ENCODE results near the gene ITK.
A peak's percentile ranks its signal among the peaks of the same experiment; 100 is the strongest.

The ITK gene

GRCh38 chr5:157265714-157266285 is 85.2 kb downstream of the ITK start, which contains the start of gene CYFIP2:
Gene CYFIP2, plus strand, starts transcription at chr5:157266123. Its CDS starts 19,239 bp downstream, at chr5:157285362.
- Histone ChIP-seq H2AFZ (ENCODE audit: low read depth, low read length, severe bottlenecking) (peak within 1 kb of the TSS; percentile 43), H3K79me2 (ENCODE audit: insufficient read depth, low read length) (peaks cover 46% of the 10 kb centered on the region), H3K9ac (ENCODE audit: low read length) (peak within 1 kb of the TSS; percentile 89), H3K4me3 (ENCODE audit: insufficient read depth, low read length, poor library complexity, severe bottlenecking) (peak within 1 kb of the TSS; percentile 66), H3F3A (ENCODE audit: insufficient read depth) (peaks cover 34% of the 10 kb centered on the region), H3K4me2 (ENCODE audit: low read depth, low read length, poor library complexity, severe bottlenecking) (peak within 1 kb of the TSS; percentile 91), H3K9me3 (ENCODE audit: insufficient read depth, low read length) (no peaks in the 10 kb centered on the region), H3K36me3 (ENCODE audit: low read length) (no peaks in the 10 kb centered on the region), H3K9me2 (replicated peaks; ENCODE audit: insufficient read depth, low read length) (no peaks in the 10 kb centered on the region), H3K27me3 (ENCODE audit: low read length) (no peaks in the 10 kb centered on the region), H4K20me1 (ENCODE audit: low read depth, low read length) (no peaks in the 10 kb centered on the region), H3K27ac (ENCODE audit: low read depth, low read length) (peak within 1 kb of the TSS; percentile 98)
- TF ChIP-seq CTCF (IDR thresholded peaks at IDR 0.05; ENCODE audit: insufficient read depth, low read length, poor library complexity, severe bottlenecking): no peak
- no peak for TF ChIP-seq EZH2phosphoT487 (conservative IDR thresholded peaks at IDR 0.05; ENCODE audit: low read length)

GRCh38 chr5:157266286-157267007 is 85.8 kb downstream of the ITK start:
- TF ChIP-seq EZH2phosphoT487 (conservative IDR thresholded peaks at IDR 0.05; ENCODE audit: low read length): no peak
- no peak for TF ChIP-seq CTCF (IDR thresholded peaks at IDR 0.05; ENCODE audit: insufficient read depth, low read length, poor library complexity, severe bottlenecking)
- H3F3A ChIP-seq (ENCODE audit: insufficient read depth): peaks cover 40% of the 10 kb centered on the region
- peak overlapping the region; percentile 89 for H3K9ac ChIP-seq (ENCODE audit: low read length)
- no peaks in the 10 kb centered on the region for H3K9me2 ChIP-seq (replicated peaks; ENCODE audit: insufficient read depth, low read length)
- no peak overlapping the region for H2AFZ ChIP-seq (ENCODE audit: low read depth, low read length, severe bottlenecking)
- peaks cover 52% of the 10 kb centered on the region for H3K79me2 ChIP-seq (ENCODE audit: insufficient read depth, low read length)
- H4K20me1 ChIP-seq (ENCODE audit: low read depth, low read length): no peaks in the 10 kb centered on the region
- H3K4me2 ChIP-seq (ENCODE audit: low read depth, low read length, poor library complexity, severe bottlenecking): peak overlapping the region; percentile 91
- H3K36me3 ChIP-seq (ENCODE audit: low read length): 0 out of 2 replicates have a peak, but pooled peaks cover 3% of the 10 kb centered on the region
- peak overlapping the region; percentile 66 for H3K4me3 ChIP-seq (ENCODE audit: insufficient read depth, low read length, poor library complexity, severe bottlenecking)
- no peaks in the 10 kb centered on the region for H3K27me3 ChIP-seq (ENCODE audit: low read length)
- H3K9me3 ChIP-seq (ENCODE audit: insufficient read depth, low read length): no peaks in the 10 kb centered on the region
- H3K27ac ChIP-seq (ENCODE audit: low read depth, low read length): peak overlapping the region; percentile 98

GRCh38 chr5:157267025-157267424 is 86.4 kb downstream of the ITK start:
- H4K20me1 ChIP-seq (ENCODE audit: low read depth, low read length): no peaks in the 10 kb centered on the region
- no peak for TF ChIP-seq CTCF (IDR thresholded peaks at IDR 0.05; ENCODE audit: insufficient read depth, low read length, poor library complexity, severe bottlenecking)
- H3K9me3 ChIP-seq (ENCODE audit: insufficient read depth, low read length): no peaks in the 10 kb centered on the region
- H3K9me2 ChIP-seq (replicated peaks; ENCODE audit: insufficient read depth, low read length): no peaks in the 10 kb centered on the region
- peak overlapping the region; percentile 66 for H3K4me3 ChIP-seq (ENCODE audit: insufficient read depth, low read length, poor library complexity, severe bottlenecking)
- peak overlapping the region; percentile 91 for H3K4me2 ChIP-seq (ENCODE audit: low read depth, low read length, poor library complexity, severe bottlenecking)
- H2AFZ ChIP-seq (ENCODE audit: low read depth, low read length, severe bottlenecking): no peak overlapping the region
- peaks cover 54% of the 10 kb centered on the region for H3K79me2 ChIP-seq (ENCODE audit: insufficient read depth, low read length)
- H3K9ac ChIP-seq (ENCODE audit: low read length): peak overlapping the region; percentile 89
- H3F3A ChIP-seq (ENCODE audit: insufficient read depth): peaks cover 44% of the 10 kb centered on the region
- 0 out of 2 replicates have a peak, but pooled peaks cover 3% of the 10 kb centered on the region for H3K36me3 ChIP-seq (ENCODE audit: low read length)
- H3K27me3 ChIP-seq (ENCODE audit: low read length): no peaks in the 10 kb centered on the region
- peak overlapping the region; percentile 98 for H3K27ac ChIP-seq (ENCODE audit: low read depth, low read length)

Data from SU-DHL-6 (cell line).